Osteoblast (primary cell): ENCODE results near the gene TRIM45. TPM values are rescaled to one million over a fixed set of nuclear protein-coding genes. Genes with fewer than 3 reads are reported as not detected.
"Not testable (repeated sequence)": the region's sequence is repeated elsewhere in the genome, so short reads cannot be mapped to it uniquely, and the experiment has no call there.

Source experiments
- DNase-seq: peaks from one replicate; pipeline ENCODE4 v3.0.0; 2011; ENCODE audit warnings: low spot score, mixed read lengths; ENCODE audit not compliant: insufficient read length; ENCODE audit errors: missing footprints
- H2AFZ ChIP-seq: 2 replicates; pipeline ENCODE4 v1.6.0; 2011; ENCODE audit warnings: mild to moderate bottlenecking, low read length
- H3K27ac ChIP-seq: 2 replicates; pipeline ENCODE4 v1.5.1; 2011; ENCODE audit warnings: mild to moderate bottlenecking, low read depth, low read length, moderate library complexity
- H3K27me3 ChIP-seq: 2 replicates; pipeline ENCODE4 v1.6.0; 2012; ENCODE audit warnings: mild to moderate bottlenecking, control low read depth, inconsistent platforms, low read length, moderate library complexity; ENCODE audit not compliant: insufficient read depth
- H3K36me3 ChIP-seq: 2 replicates; pipeline ENCODE4 v1.5.1; 2011; ENCODE audit warnings: mild to moderate bottlenecking, low read length, control low read depth, moderate library complexity; ENCODE audit not compliant: insufficient read depth
- H3K4me1 ChIP-seq: 2 replicates; pipeline ENCODE4 v1.5.1; 2011; ENCODE audit warnings: mild to moderate bottlenecking, low read length, control low read depth, moderate library complexity; ENCODE audit not compliant: insufficient read depth
- H3K4me2 ChIP-seq: 2 replicates; pipeline ENCODE4 v1.6.0; 2011; ENCODE audit warnings: mild to moderate bottlenecking, low read length; ENCODE audit not compliant: insufficient read depth
- H3K4me3 ChIP-seq: fragments of 200-600 bp; sonication (generic); 3 replicates; pipeline ENCODE4 v1.5.1; 2012; ENCODE audit warnings: mild to moderate bottlenecking, low read length, inconsistent platforms; ENCODE audit not compliant: insufficient read depth
- H3K79me2 ChIP-seq: 2 replicates; pipeline ENCODE4 v1.6.0; 2012; ENCODE audit warnings: mild to moderate bottlenecking, low read length, control low read depth, inconsistent platforms; ENCODE audit not compliant: insufficient read depth
- H3K9me3 ChIP-seq: 2 replicates; pipeline ENCODE4 v1.5.1; 2011; ENCODE audit warnings: low read depth, low read length, control low read depth
- H4K20me1 ChIP-seq: 2 replicates; pipeline ENCODE4 v1.6.0; 2012; ENCODE audit warnings: mild to moderate bottlenecking, low read length, control low read depth; ENCODE audit not compliant: insufficient read depth
- total RNA-seq: library from RNA; depleted of rRNA; stranded (reverse); fragments of >200 nt; gene quantifications from 2 replicates; pipeline ENCODE4 v1.2.3, GENCODE V29; 2012
- TF ChIP-seq, protein P1 (sequence below): IDR thresholded peaks from 2 replicates; pipeline ENCODE4 v1.5.1; 2011; ENCODE audit warnings: mild to moderate bottlenecking, low read depth, low read length, moderate library complexity; ENCODE audit errors: extremely low read depth

Gene TRIM45
- total RNA-seq, 1 donor, result 1.4 TPM

DNA sequence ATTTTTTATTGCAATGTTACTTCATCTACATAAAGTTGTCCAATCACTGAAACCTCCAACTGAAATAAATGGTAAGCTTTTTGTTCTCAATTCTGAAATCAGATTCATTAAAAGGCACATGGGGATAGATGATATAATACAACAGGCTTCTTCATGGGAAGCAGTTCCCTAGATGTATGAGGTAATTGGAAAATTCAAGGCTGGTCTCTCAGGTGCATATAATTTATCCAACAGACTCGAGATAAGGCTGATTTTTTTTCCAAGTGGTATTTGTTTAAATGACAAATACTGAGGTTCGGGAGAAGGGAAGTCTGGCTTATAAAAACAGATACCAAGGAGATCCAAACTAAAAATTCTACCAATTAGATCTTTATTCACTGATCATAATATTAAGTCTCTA, 14.2 kb downstream of the TRIM45 start:
- no peak overlapping the region for H3K4me3 ChIP-seq

DNA sequence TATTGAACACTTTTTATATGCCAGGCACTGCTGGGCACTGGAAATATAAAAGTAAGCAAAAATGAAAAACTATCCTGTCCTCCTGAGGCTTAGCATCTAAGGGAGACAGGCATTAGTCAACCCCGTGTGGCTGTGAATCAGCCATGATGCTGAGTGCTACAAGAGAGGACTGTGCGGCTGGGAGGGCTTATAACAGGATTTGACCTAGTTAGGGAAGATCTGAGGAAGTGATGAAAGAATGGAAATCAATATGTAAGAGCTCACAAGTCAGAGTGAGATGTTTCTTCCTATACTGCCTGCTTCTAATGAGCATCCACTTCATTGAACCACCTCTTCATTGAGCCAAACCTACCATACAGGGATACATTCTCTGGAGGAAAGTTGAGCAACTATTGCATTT, 15.1 kb downstream of the TRIM45 start:
- Histone ChIP-seq H3K4me2 (no peak overlapping the region), H3K9me3 (no peaks in the 10 kb centered on the region), H3K4me3 (no peak overlapping the region), H3K79me2 (no peaks in the 10 kb centered on the region), H3K27me3 (no peaks in the 10 kb centered on the region), H3K36me3 (peaks cover 12% of the 10 kb centered on the region), H2AFZ (no peak overlapping the region), H3K4me1 (peaks cover 7% of the 10 kb centered on the region), H3K27ac (no peak overlapping the region), H4K20me1 (no peaks in the 10 kb centered on the region)
- TF ChIP-seq, protein P1, sequence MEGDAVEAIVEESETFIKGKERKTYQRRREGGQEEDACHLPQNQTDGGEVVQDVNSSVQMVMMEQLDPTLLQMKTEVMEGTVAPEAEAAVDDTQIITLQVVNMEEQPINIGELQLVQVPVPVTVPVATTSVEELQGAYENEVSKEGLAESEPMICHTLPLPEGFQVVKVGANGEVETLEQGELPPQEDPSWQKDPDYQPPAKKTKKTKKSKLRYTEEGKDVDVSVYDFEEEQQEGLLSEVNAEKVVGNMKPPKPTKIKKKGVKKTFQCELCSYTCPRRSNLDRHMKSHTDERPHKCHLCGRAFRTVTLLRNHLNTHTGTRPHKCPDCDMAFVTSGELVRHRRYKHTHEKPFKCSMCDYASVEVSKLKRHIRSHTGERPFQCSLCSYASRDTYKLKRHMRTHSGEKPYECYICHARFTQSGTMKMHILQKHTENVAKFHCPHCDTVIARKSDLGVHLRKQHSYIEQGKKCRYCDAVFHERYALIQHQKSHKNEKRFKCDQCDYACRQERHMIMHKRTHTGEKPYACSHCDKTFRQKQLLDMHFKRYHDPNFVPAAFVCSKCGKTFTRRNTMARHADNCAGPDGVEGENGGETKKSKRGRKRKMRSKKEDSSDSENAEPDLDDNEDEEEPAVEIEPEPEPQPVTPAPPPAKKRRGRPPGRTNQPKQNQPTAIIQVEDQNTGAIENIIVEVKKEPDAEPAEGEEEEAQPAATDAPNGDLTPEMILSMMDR, result no peak
- no peak for DNase-seq

More for the DNA sequence above, 14.2 kb downstream of the TRIM45 start:
- TF ChIP-seq, protein P1, result no peak
- no peaks in the 10 kb centered on the region for H3K27me3 ChIP-seq
- no peak for DNase-seq
- peaks cover 4% of the 10 kb centered on the region for H3K36me3 ChIP-seq
- H3K79me2 ChIP-seq, result no peaks in the 10 kb centered on the region
- H3K27ac ChIP-seq, result no peak overlapping the region
- H3K4me2 ChIP-seq, result no peak overlapping the region
- no peaks in the 10 kb centered on the region for H3K9me3 ChIP-seq
- H4K20me1 ChIP-seq, result no peaks in the 10 kb centered on the region
- no peak overlapping the region for H2AFZ ChIP-seq
- peaks cover 7% of the 10 kb centered on the region for H3K4me1 ChIP-seq

DNA sequence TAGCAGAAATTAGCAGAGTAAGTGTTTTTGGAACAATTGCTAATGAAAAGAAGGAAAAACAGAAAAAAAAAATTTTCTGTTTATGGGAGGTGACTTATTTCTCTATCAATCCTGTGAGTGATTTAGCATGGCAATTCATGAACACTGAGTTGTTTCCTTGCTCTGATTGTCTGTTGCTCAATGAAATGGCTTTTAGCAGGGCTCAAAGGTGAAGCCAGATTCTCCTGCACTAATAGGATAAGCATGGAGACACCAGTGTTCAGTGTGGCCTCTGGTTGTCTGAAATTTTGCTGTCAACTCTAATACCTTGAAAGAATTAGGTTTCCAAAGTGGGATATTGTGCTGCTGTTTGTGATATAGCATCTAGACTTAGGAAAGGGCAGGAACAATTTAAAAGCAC, 15.8 kb downstream of the TRIM45 start:
- TF ChIP-seq, protein P1, result no peak
- Histone ChIP-seq H3K27me3 (no peaks in the 10 kb centered on the region), H3K4me2 (no peak overlapping the region), H3K9me3 (no peaks in the 10 kb centered on the region), H4K20me1 (no peaks in the 10 kb centered on the region), H3K79me2 (no peaks in the 10 kb centered on the region), H3K36me3 (peaks cover 12% of the 10 kb centered on the region), H3K4me3 (no peak overlapping the region), H3K4me1 (peaks cover 3% of the 10 kb centered on the region), H2AFZ (no peak overlapping the region), H3K27ac (no peak overlapping the region)
- no peak for DNase-seq

DNA sequence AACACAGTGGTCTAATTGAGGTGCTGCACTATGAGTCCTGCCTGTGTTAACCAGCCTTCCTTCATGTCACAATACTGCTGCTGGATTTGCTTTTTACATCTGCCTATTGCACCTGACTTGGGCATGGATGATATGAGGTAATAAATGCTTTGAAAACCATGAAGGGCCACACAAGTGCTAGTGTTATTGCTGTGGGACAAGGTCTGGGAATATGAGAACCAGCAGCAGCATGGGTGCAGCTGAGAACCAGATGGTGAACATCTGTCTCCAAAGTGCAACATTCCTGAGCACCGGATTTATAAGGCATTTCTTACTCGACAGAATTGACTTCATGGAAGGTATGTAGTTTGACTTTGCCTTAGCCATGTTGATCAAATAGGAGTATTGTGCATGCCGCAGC, 16.6 kb downstream of the TRIM45 start:
- H3K4me3 ChIP-seq, result no peak overlapping the region
- H3K27me3 ChIP-seq, result no peaks in the 10 kb centered on the region
- no peaks in the 10 kb centered on the region for H3K79me2 ChIP-seq
- peaks cover 12% of the 10 kb centered on the region for H3K36me3 ChIP-seq
- TF ChIP-seq, protein P1, result no peak
- H3K27ac ChIP-seq, result no peak overlapping the region
- no peak overlapping the region for H3K4me2 ChIP-seq
- no peaks in the 10 kb centered on the region for H4K20me1 ChIP-seq
- DNase-seq, result no peak
- H2AFZ ChIP-seq, result no peak overlapping the region
- no peaks in the 10 kb centered on the region for H3K4me1 ChIP-seq
- no peaks in the 10 kb centered on the region for H3K9me3 ChIP-seq

DNA sequence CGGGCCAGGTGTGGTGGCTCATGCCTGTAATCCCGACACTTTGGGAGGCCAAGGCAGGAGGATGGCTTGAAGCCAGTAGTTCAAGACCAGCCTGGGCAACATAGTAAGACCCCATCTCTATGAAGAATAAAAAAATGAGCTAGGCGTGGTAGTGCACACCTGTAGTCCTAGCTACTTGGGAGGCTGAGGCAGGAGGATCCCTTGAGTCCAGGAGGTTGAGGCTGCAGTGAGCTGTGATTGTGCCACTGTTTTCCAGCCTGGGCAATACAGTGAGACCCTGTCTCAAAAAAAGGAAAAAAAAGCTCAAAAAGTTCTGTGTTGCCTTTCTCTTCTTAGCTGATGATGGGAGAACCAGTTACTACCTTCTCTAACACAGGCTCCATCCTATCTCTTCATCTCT, 19.7 kb downstream of the TRIM45 start:
- not testable (repeated sequence) for H3K27me3 ChIP-seq, H4K20me1 ChIP-seq, H3K4me2 ChIP-seq, H3K9me3 ChIP-seq, DNase-seq, H2AFZ ChIP-seq, H3K4me3 ChIP-seq, H3K79me2 ChIP-seq, H3K27ac ChIP-seq
- H3K36me3 ChIP-seq, result peaks cover 12% of the 10 kb centered on the region
- peaks cover 16% of the 10 kb centered on the region for H3K4me1 ChIP-seq
